Right lobe of liver (tissue), 6 donors: ENCODE results near the gene SYNGAP1. TPM values are rescaled to one million over a fixed set of nuclear protein-coding genes. Genes with fewer than 3 reads are reported as not detected.

Experiments
- ATAC-seq, 4 donors: fragments of 200-7000 bp; cut with Tn5 transposase; one replicate each; pipeline ENCODE4 v1.9.1; 2020; ENCODE audit warnings: mild to moderate bottlenecking in 4 of 4, moderate library complexity in 4 of 4
- DNase-seq, 3 donors: peaks; one replicate each; pipeline ENCODE4 v3.0.0-alpha.2; 2020
- H3K27ac ChIP-seq, 3 donors: fragments of 200-600 bp; one replicate each; pipeline ENCODE4 v1.8.0; 2022
- H3K27me3 ChIP-seq, 2 donors: fragments of 200-600 bp; one replicate each; pipeline ENCODE4 v1.8.0; 2022
- H3K36me3 ChIP-seq, 4 donors: fragments of 200-600 bp; sonication (generic) in 1 of 4; one replicate each; pipeline versions ENCODE4 v1.5.1 to v1.8.0; 2017 to 2022; ENCODE audit warnings: control low read depth in 1 of 4
- H3K4me1 ChIP-seq, 4 donors: fragments of 200-600 bp; sonication (generic) in 1 of 4; one replicate each; pipeline versions ENCODE4 v1.5.1 to v1.8.0; 2017 to 2022; ENCODE audit warnings: control low read depth in 1 of 4
- H3K4me3 ChIP-seq, 3 donors: fragments of 200-600 bp; one replicate each; pipeline ENCODE4 v1.8.0; 2022
- H3K9me3 ChIP-seq, 4 donors: fragments of 200-600 bp; sonication (generic) in 1 of 4; one replicate each; pipeline versions ENCODE4 v1.5.1 to v1.8.0; 2017 to 2022; ENCODE audit warnings: control low read depth in 1 of 4
- POLR2A ChIP-seq: fragments of 450-650 bp; IDR thresholded peaks from one replicate; pipeline ENCODE4 v1.6.1; 2017; ENCODE audit warnings: antibody characterized with exemption, mild to moderate bottlenecking
- WGBS: methylation state at CpG from one replicate; pipeline ENCODE4 v1.1.6; 2018; ENCODE audit warnings: low coverage, low lambda C conversion rate; ENCODE audit not compliant: insufficient coverage; ENCODE audit errors: missing lambda C conversion rate; 5-methylcytosine and 5-hydroxymethylcytosine counted together
- intact Hi-C, 2 donors: fragments of 100-400 bp; cut with DNase I; formaldehyde crosslinking; loops; one replicate each; pipeline versions ENCODE4 v1.11.2 to v1.14.1; 2022
- total RNA-seq, 6 experiments: library from RNA; depleted of rRNA in 2 of 6; stranded (reverse); fragments of >200 nt in 2 of 6; fragmentation: NEBNext Ultra II Directional in 3 of 6; extraction: Animal tissue kit (Norgen Biotek cat#: 25700) in 3 of 6; gene quantifications; one replicate each; pipeline versions ENCODE4 v1.1.0 to v1.2.4, GENCODE V29; 2016 to 2023
- TF ChIP-seq, protein P1 (sequence below), 4 donors: fragments of 200-600 bp in 3 of 4; fragments of 450-650 bp in 1 of 4; IDR thresholded peaks; one replicate each; pipeline versions ENCODE4 v1.5.1 to v1.8.0; 2016 to 2022; ENCODE audit warnings: antibody characterized with exemption in 4 of 4, mild to moderate bottlenecking in 2 of 4
- donor health status: DM: no; HTN: yes; CAD: no.
- donor health status: DM: no; HTN: no; CAD: no.
- donor health status: DM: no; HTN: no; CAD: no.
- donor health status: DM: no; HTN: yes; CAD: no.
- donor health status: DM: no; HTN: yes; CAD: no.

The SYNGAP1 gene
- total RNA-seq, 6 experiments from 2014 or later = 1.8 to 4.1 (median 2.8) TPM

DNA sequence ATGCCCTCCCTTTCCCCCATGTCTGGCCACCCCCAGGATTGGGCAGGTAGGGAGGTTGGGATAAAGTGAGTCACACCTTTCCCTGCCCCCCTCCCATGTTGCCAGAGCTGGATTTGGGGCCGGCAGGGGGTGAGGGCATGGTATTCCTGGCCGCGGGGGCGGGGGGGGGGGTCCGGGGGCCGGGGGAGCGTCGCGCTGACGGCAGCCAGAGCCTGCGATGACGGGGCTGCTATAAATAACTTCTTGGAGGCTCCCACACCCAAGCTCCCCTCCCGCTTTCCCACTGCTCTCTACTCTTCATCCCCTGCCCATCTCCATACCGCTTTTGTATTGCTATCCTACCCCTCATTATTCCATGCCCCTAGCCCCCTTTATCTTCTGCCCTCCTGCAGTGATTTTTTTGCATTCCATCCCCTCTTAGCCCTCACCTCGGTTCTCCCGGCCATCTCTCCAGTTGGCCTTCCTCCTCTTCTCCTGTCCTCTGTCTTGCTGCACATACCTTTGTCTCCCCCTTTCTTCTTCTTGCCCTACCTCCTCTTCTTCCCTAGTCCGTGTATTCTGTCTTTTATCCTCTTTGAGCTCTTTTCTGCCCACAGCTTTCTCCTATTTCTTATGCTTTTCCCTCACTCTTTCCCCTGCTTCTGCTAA lies 13.8 kb downstream of the SYNGAP1 start:
- WGBS = 40% methylated on average over 6 of the region's 17 CpGs
- no peak overlapping the region for H3K27ac ChIP-seq
- no peak for TF ChIP-seq POLR2A
- TF ChIP-seq, protein P1, sequence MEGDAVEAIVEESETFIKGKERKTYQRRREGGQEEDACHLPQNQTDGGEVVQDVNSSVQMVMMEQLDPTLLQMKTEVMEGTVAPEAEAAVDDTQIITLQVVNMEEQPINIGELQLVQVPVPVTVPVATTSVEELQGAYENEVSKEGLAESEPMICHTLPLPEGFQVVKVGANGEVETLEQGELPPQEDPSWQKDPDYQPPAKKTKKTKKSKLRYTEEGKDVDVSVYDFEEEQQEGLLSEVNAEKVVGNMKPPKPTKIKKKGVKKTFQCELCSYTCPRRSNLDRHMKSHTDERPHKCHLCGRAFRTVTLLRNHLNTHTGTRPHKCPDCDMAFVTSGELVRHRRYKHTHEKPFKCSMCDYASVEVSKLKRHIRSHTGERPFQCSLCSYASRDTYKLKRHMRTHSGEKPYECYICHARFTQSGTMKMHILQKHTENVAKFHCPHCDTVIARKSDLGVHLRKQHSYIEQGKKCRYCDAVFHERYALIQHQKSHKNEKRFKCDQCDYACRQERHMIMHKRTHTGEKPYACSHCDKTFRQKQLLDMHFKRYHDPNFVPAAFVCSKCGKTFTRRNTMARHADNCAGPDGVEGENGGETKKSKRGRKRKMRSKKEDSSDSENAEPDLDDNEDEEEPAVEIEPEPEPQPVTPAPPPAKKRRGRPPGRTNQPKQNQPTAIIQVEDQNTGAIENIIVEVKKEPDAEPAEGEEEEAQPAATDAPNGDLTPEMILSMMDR (IDR thresholded peaks at IDR 0.05) = no peak
- no peaks in the 10 kb centered on the region for H3K9me3 ChIP-seq
- no peak for ATAC-seq
- no peaks in the 10 kb centered on the region for H3K27me3 ChIP-seq
- no peak overlapping the region for H3K4me3 ChIP-seq
- peaks cover 0 to 18% (median 0%) of the 10 kb centered on the region in 4 donors for H3K4me1 ChIP-seq
- no peak for DNase-seq
- intact Hi-C loops = no loop called here
- H3K36me3 ChIP-seq = no peaks in the 10 kb centered on the region

DNA sequence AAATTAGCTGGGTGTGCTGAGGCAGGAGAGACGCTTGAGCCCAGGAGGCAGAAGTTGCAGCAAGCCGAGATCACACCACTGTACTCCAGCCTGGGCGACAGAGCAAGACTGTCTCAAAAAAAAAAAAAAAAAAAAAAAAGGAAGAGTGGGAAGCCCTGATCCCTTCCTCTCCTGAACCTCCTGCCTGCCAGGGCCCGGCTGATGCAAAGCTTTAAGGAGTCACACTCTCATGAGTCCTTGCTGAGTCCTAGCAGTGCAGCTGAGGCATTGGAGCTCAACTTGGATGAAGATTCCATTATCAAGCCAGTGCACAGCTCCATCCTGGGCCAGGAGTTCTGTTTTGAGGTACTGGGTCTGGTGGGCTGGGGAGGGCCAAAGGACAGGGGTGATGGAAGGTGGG lies 15.1 kb downstream of the SYNGAP1 start:
- no peak for ATAC-seq
- Histone ChIP-seq H3K27me3 (no peaks in the 10 kb centered on the region), H3K27ac (no peak overlapping the region), H3K4me1 (peaks cover 0 to 12% (median 0%) of the 10 kb centered on the region in 4 donors), H3K9me3 (no peaks in the 10 kb centered on the region), H3K36me3 (no peaks in the 10 kb centered on the region), H3K4me3 (no peak overlapping the region)
- intact Hi-C loops = no loop called here
- no peak for DNase-seq
- no peak for TF ChIP-seq POLR2A
- TF ChIP-seq, protein P1 (IDR thresholded peaks at IDR 0.05) = no peak
- WGBS = 92% methylated on average over 4 of the region's 4 CpGs

DNA sequence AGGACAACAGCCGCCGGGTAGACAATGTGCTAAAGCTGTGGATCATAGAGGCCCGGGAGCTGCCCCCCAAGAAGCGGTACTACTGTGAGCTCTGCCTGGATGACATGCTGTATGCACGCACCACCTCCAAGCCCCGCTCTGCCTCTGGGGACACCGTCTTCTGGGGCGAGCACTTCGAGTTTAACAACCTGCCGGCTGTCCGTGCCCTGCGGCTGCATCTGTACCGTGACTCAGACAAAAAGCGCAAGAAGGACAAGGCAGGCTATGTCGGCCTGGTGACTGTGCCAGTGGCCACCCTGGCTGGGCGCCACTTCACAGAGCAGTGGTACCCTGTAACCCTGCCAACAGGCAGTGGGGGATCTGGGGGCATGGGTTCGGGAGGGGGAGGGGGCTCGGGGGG lies 17.8 kb downstream of the SYNGAP1 start:
- H3K27me3 ChIP-seq = no peaks in the 10 kb centered on the region
- no peak for ATAC-seq
- no peak for DNase-seq
- 100% methylated on average over 4 of the region's 18 CpGs for WGBS
- no peak overlapping the region for H3K4me3 ChIP-seq
- no peaks in the 10 kb centered on the region for H3K4me1 ChIP-seq
- no peak overlapping the region for H3K27ac ChIP-seq
- no peaks in the 10 kb centered on the region for H3K36me3 ChIP-seq
- intact Hi-C loops = no loop called here
- TF ChIP-seq, protein P1 (IDR thresholded peaks at IDR 0.05) = no peak
- TF ChIP-seq POLR2A = no peak
- no peaks in the 10 kb centered on the region for H3K9me3 ChIP-seq

DNA sequence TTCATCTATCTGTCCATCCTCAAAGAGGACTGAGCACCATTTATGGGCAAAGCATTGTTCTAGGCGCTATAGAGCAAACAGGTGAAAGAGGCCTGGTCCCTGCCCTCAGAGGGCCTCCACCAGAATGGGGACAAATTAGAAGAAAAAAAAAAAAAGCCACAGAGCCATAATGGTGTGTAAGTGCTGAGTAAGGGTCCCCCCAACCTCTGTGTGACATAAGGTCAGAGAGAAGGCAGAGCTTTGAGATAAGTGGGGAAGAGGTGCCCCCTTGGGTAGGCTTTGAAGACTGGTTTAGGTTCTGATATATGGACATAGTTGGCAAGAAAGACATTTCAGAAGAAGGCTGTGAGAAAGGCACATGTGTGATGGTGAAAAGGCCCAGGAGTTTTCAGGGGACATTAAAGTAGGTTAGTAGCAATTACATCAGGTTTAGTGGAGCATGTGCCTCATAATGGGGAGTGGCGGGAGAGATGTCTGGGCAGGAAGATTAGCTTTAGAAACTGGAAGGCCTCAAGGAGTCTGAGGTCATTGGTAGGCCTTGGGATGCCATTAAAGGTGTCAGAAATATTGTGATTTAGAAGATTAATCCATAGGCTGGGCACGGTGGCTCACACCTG lies 19.2 kb downstream of the SYNGAP1 start:
- no peak for ATAC-seq
- Histone ChIP-seq H3K27ac (no peak overlapping the region), H3K4me1 (no peaks in the 10 kb centered on the region), H3K9me3 (no peaks in the 10 kb centered on the region), H3K36me3 (no peaks in the 10 kb centered on the region), H3K27me3 (no peaks in the 10 kb centered on the region), H3K4me3 (no peak overlapping the region)
- TF ChIP-seq, protein P1 (IDR thresholded peaks at IDR 0.05) = no peak
- TF ChIP-seq POLR2A = no peak
- intact Hi-C loops = no loop called here
- WGBS = 100% methylated on average over 3 of the region's 3 CpGs
- DNase-seq = no peak
